ENCODE measurements around the gene ATG4C.

DNA sequence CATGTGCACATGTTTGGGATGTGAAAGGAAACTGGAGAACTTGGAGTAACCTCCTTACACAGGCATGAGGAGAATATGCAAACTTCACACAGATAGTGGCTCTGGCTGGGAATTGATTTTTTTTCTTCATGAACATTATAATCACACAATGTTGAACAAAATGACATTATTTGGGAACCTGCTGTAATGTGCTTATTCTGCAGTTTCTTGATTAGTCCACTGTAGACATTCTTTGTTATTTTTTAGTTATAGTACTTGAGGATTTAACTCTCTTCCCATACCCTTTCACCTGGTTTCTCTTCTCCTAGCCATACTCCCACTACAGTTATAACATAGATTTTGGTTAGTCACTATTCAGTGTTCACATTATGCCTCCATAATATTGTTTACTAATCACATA lies 68.3 kb downstream of the ATG4C start:
- TF ChIP-seq, protein P1, sequence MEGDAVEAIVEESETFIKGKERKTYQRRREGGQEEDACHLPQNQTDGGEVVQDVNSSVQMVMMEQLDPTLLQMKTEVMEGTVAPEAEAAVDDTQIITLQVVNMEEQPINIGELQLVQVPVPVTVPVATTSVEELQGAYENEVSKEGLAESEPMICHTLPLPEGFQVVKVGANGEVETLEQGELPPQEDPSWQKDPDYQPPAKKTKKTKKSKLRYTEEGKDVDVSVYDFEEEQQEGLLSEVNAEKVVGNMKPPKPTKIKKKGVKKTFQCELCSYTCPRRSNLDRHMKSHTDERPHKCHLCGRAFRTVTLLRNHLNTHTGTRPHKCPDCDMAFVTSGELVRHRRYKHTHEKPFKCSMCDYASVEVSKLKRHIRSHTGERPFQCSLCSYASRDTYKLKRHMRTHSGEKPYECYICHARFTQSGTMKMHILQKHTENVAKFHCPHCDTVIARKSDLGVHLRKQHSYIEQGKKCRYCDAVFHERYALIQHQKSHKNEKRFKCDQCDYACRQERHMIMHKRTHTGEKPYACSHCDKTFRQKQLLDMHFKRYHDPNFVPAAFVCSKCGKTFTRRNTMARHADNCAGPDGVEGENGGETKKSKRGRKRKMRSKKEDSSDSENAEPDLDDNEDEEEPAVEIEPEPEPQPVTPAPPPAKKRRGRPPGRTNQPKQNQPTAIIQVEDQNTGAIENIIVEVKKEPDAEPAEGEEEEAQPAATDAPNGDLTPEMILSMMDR (IDR thresholded peaks at IDR 0.05; ENCODE audit: low read depth, low read length, poor library complexity, severe bottlenecking) = no peak
- TF ChIP-seq EZH2phosphoT487 (IDR thresholded peaks at IDR 0.05; ENCODE audit: borderline replicate concordance, low read length) = no peak
